A673 (cell line): ENCODE results near the gene HAL.

Experiments used
- EZH2 ChIP-seq: fragments of 200-600 bp; sonication (generic); IDR thresholded peaks from 2 replicates; pipeline ENCODE4 v1.6.1; 2017; ENCODE audit warnings: borderline replicate concordance, low read depth, mild to moderate bottlenecking, mixed read lengths, antibody characterized with exemption, low read length; ENCODE audit not compliant: poor library complexity, severe bottlenecking
- TF ChIP-seq, protein P1 (sequence below): fragments of 300-800, 200-600 bp; sonication (generic); conservative IDR thresholded peaks from 2 replicates; pipeline ENCODE4 v1.5.1; 2017; ENCODE audit warnings: low read depth, mild to moderate bottlenecking, antibody characterized with exemption, low read length, moderate library complexity, mixed read lengths

DNA sequence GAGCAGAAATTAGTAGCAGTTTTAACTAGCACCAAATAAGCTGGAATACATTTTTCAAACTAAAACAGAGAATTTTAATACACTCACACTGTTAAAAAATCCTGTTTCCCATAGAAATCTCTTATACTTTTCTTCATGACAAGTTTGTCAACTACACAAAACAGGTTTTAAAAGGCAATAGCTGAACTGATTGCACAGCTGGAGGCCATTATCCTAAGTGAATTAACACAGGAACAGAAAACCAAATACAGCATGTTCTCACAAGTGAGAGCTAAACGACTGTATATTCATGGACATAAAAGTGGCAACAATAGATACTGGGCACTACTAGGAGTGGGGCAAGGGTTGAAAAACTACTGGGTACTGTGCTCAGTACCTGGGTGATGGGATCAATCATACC is 11.6 kb upstream of the HAL start:
- TF ChIP-seq, protein P1, sequence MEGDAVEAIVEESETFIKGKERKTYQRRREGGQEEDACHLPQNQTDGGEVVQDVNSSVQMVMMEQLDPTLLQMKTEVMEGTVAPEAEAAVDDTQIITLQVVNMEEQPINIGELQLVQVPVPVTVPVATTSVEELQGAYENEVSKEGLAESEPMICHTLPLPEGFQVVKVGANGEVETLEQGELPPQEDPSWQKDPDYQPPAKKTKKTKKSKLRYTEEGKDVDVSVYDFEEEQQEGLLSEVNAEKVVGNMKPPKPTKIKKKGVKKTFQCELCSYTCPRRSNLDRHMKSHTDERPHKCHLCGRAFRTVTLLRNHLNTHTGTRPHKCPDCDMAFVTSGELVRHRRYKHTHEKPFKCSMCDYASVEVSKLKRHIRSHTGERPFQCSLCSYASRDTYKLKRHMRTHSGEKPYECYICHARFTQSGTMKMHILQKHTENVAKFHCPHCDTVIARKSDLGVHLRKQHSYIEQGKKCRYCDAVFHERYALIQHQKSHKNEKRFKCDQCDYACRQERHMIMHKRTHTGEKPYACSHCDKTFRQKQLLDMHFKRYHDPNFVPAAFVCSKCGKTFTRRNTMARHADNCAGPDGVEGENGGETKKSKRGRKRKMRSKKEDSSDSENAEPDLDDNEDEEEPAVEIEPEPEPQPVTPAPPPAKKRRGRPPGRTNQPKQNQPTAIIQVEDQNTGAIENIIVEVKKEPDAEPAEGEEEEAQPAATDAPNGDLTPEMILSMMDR = no peak
- no peak for TF ChIP-seq EZH2
